Chondrocyte (in vitro differentiated cells): ENCODE measurements around the gene POLL. TPM values are rescaled to one million over a fixed set of nuclear protein-coding genes. Genes with fewer than 3 reads are reported as not detected.
A peak's percentile ranks its signal among the peaks of the same experiment; 100 is the strongest.

ENCODE experiments used
- DNase-seq: peaks from one replicate; pipeline ENCODE4 v3.0.0; 2021; ENCODE audit warnings: mixed read lengths, low spot score
- H3K27ac Mint-ChIP-seq: one replicate; pipeline ENCODE4 v1.8.0; 2021; ENCODE audit warnings: mild to moderate bottlenecking, moderate library complexity, mixed read lengths; ENCODE audit not compliant: unreplicated experiment
- H3K27me3 Mint-ChIP-seq: 2 replicates; pipeline ENCODE4 v1.8.0; 2021; ENCODE audit warnings: low read depth, mixed read lengths
- H3K36me3 Mint-ChIP-seq: 2 replicates; pipeline ENCODE4 v1.8.0; 2021; ENCODE audit warnings: low read depth, mixed read lengths
- H3K4me1 Mint-ChIP-seq: 2 replicates; pipeline ENCODE4 v1.8.0; 2021; ENCODE audit warnings: low read depth, mild to moderate bottlenecking, mixed read lengths
- H3K4me3 Mint-ChIP-seq: one replicate; pipeline ENCODE4 v1.8.0; 2021; ENCODE audit warnings: mild to moderate bottlenecking, moderate library complexity, mixed read lengths; ENCODE audit not compliant: unreplicated experiment
- H3K9me3 Mint-ChIP-seq: 2 replicates; pipeline ENCODE4 v1.8.0; 2021; ENCODE audit warnings: low read depth, mixed read lengths
- microRNA-seq: library from miRNA; unstranded; fragments of <30 nt; microRNA quantifications from one replicate; pipeline ENCODE4 v1.2.0, GENCODE V29; 2020; ENCODE audit warnings: borderline number of aligned reads
- total RNA-seq: library from RNA; stranded (reverse); gene quantifications from 3 replicates; pipeline ENCODE4 v1.2.1, GENCODE V29; 2021
- TF ChIP-seq, protein P1 (sequence below): fragments of 200-600 bp; sonication (generic); IDR thresholded peaks from 2 replicates; pipeline ENCODE4 v1.5.0; 2021; ENCODE audit warnings: antibody characterized with exemption, mild to moderate bottlenecking, moderate library complexity

The POLL gene
- total RNA-seq, 1 donor from 2014 or later: 21.2 TPM

DNA sequence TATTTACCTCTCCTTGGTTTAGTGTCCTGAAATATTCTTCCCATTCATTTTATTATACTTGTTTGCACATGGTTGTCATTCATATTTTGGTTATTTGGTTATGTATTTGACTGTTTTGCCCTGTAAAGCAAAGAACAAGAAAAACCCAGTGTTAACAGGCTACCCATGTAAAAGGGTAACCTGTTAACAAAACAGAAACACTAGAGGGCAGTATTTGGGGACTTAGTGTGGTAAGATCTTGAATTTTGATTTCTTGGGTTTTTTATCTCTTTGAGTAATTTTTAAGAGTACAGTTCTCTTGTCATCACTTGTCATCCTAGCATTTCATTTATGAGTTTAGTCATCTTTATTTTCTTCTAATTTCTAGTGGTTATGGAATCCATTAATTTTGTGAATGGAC lies 51.3 kb downstream of the POLL start:
- Mint-ChIP-seq H3K27me3 (no peaks in the 10 kb centered on the region), H3K36me3 (peaks cover 34% of the 10 kb centered on the region), H3K4me3 (no peak overlapping the region), H3K27ac (no peak overlapping the region), H3K4me1 (no peaks in the 10 kb centered on the region), H3K9me3 (no peaks in the 10 kb centered on the region)
- no peak for DNase-seq
- TF ChIP-seq, protein P1, sequence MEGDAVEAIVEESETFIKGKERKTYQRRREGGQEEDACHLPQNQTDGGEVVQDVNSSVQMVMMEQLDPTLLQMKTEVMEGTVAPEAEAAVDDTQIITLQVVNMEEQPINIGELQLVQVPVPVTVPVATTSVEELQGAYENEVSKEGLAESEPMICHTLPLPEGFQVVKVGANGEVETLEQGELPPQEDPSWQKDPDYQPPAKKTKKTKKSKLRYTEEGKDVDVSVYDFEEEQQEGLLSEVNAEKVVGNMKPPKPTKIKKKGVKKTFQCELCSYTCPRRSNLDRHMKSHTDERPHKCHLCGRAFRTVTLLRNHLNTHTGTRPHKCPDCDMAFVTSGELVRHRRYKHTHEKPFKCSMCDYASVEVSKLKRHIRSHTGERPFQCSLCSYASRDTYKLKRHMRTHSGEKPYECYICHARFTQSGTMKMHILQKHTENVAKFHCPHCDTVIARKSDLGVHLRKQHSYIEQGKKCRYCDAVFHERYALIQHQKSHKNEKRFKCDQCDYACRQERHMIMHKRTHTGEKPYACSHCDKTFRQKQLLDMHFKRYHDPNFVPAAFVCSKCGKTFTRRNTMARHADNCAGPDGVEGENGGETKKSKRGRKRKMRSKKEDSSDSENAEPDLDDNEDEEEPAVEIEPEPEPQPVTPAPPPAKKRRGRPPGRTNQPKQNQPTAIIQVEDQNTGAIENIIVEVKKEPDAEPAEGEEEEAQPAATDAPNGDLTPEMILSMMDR: peak; percentile 73

DNA sequence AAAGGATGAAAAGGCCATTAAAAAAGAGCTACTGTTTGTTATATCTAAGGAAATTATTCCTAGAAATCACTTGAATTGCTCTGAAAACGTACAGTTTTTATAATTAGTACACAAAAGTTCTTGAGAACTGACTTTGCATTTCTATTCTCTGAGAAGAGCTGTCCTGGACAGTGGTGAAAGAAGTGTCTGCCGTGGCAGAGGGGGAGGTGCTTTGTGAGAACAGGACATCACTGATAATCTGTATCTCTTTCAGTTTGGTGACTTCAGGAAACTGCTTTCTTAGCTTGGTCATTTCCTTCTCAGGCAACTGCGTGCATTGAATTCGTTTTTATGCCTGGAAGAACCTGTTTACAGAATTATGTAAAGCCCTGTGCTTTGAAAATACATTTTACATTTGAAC lies 52.1 kb downstream of the POLL start:
- Mint-ChIP-seq H3K27ac (no peak overlapping the region), H3K27me3 (no peaks in the 10 kb centered on the region), H3K9me3 (no peaks in the 10 kb centered on the region), H3K4me1 (no peaks in the 10 kb centered on the region), H3K4me3 (no peak overlapping the region), H3K36me3 (peaks cover 34% of the 10 kb centered on the region)
- no peak for DNase-seq
- TF ChIP-seq, protein P1: no peak

DNA sequence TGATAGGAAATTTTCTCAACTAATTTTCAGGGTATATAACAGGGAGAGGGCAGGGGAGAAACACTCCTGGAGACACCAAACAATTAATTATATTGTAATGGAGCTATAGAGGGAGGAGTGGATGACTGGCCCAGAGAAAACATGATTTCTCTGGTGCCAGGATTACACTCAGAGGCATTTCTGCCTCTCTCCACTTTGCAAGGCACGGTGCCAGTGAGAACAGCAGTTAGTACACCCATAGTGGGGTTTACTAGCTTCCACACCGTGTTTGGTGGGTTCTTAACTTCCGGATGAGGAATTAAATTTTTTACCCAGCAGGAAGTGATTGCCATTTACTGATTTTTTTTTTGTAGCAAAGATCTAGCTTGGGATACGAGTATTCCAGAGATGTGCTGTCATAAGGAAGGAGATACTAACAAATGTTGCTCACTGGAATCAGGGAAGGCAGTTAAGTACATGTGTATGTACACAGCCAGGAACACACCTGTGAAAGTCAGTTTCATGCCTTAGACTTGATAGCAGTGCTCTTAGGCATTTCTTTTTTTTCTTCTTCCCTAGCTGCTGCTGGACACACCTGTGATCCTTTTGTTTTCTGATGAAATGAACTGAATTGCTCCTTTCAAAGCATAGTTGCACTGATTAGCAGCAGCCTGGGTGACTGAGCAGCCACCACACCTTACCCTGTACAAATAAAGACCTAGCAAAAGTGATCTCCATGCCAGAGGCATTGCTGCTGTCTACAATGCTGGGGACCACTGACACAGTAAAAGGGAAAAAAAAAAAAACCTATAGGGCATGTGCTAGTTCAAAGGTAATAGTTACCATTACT lies 58.1 kb downstream of the POLL start:
- no peak overlapping the region for H3K4me3 Mint-ChIP-seq
- TF ChIP-seq, protein P1: no peak
- no peak for DNase-seq
- H3K4me1 Mint-ChIP-seq: peaks cover 5% of the 10 kb centered on the region
- no peaks in the 10 kb centered on the region for H3K9me3 Mint-ChIP-seq
- no peak overlapping the region for H3K27ac Mint-ChIP-seq
- H3K36me3 Mint-ChIP-seq: peaks cover 18% of the 10 kb centered on the region
- no peaks in the 10 kb centered on the region for H3K27me3 Mint-ChIP-seq

DNA sequence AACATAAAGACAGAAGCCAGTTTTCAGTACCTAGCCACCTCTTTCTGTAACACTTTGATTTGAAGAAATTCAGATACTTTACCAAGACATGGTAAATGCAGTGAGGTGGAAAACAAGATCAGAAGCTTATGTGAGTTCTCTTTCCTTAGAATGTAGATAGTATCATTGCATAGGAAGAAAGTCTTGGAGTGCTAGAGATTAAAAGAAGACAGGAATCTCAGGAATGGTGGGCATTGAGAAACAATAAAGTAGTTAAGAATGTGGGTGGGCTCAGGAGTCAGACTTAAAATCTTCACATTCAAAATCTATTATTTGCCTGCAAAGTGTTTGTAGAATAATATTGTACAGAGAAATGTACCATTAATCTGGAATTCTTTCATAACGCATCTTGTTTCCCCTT lies 58.9 kb downstream of the POLL start:
- no peak overlapping the region for H3K27ac Mint-ChIP-seq
- TF ChIP-seq, protein P1: no peak
- H3K27me3 Mint-ChIP-seq: no peaks in the 10 kb centered on the region
- no peaks in the 10 kb centered on the region for H3K9me3 Mint-ChIP-seq
- no peak overlapping the region for H3K4me3 Mint-ChIP-seq
- DNase-seq: no peak
- H3K4me1 Mint-ChIP-seq: peaks cover 8% of the 10 kb centered on the region
- H3K36me3 Mint-ChIP-seq: peaks cover 15% of the 10 kb centered on the region

Small RNA genes lying within 50 kb of the gene (microRNA-seq; reads per million reads assigned to microRNA genes)
- gene MIR3158-1 (not detected), gene MIR3158-2 (not detected)

Other genes with a start within 250 kb of the POLL start
- 28.6 to 29.7 TPM (median 29.3 TPM) in 3 replicates for gene BTRC, start 234.1 kb downstream of the POLL start, total RNA-seq
- 13.9 to 19.0 TPM (median 18.3 TPM) in 3 replicates for gene DPCD, start 64 bp upstream of the POLL start, total RNA-seq
- gene FBXW4, start 106.9 kb upstream of the POLL start, total RNA-seq: 34.4 to 37.2 TPM (median 36.1 TPM) in 3 replicates
- not detected in 3 replicates for gene FGF8, start 187.9 kb upstream of the POLL start, total RNA-seq
- gene NPM3, start 195.2 kb upstream of the POLL start, total RNA-seq: 34.0 to 49.0 TPM (median 36.5 TPM) in 3 replicates
- gene OGA, start 230.2 kb upstream of the POLL start, total RNA-seq: 75.5 to 79.2 TPM (median 75.5 TPM) in 3 replicates